GM21723 (cell line): Measurements from ENCODE around the gene COL4A1.

Experiments used
- ATAC-seq: cut with Tn5 transposase; IDR thresholded peaks from one replicate; pipeline ENCODE4 v1.9.1; 2021; ENCODE audit warnings: mild to moderate bottlenecking, moderate library complexity; ENCODE audit not compliant: unreplicated experiment

The COL4A1 gene

GRCh38 chr13:110242615-110243014, 64.3 kb downstream of the COL4A1 start:
- no peak for ATAC-seq

GRCh38 chr13:110240943-110241342, 66.0 kb downstream of the COL4A1 start:
- no peak for ATAC-seq

GRCh38 chr13:110240352-110240751, 66.6 kb downstream of the COL4A1 start:
- no peak for ATAC-seq

- no peak for ATAC-seq
Measured at GRCh38 chr13:110239280-110240125, 67.5 kb downstream of the COL4A1 start.

- ATAC-seq, result no peak
Measured at GRCh38 chr13:110238818-110239195, 68.2 kb downstream of the COL4A1 start.

GRCh38 chr13:110237875-110238817, 68.8 kb downstream of the COL4A1 start:
- ATAC-seq, result no peak

- ATAC-seq, result no peak
Measured at GRCh38 chr13:110236831-110237261, 70.1 kb downstream of the COL4A1 start.

- ATAC-seq, result no peak
Measured at GRCh38 chr13:110236431-110236830, 70.5 kb downstream of the COL4A1 start.

- no peak for ATAC-seq
Measured at GRCh38 chr13:110234532-110234931, 72.4 kb downstream of the COL4A1 start.

GRCh38 chr13:110233951-110234280, 73.0 kb downstream of the COL4A1 start:
- ATAC-seq, result no peak

- no peak for ATAC-seq
Measured at GRCh38 chr13:110233181-110233950, 73.6 kb downstream of the COL4A1 start.

- ATAC-seq, result no peak
Measured at GRCh38 chr13:110232756-110233155, 74.2 kb downstream of the COL4A1 start.

- no peak for ATAC-seq
Measured at GRCh38 chr13:110232142-110232541, 74.8 kb downstream of the COL4A1 start.

GRCh38 chr13:110231348-110232047, 75.5 kb downstream of the COL4A1 start:
- no peak for ATAC-seq

GRCh38 chr13:110230661-110231347, 76.2 kb downstream of the COL4A1 start:
- no peak for ATAC-seq

- ATAC-seq, result no peak
Measured at GRCh38 chr13:110229905-110230563, 76.9 kb downstream of the COL4A1 start.

- no peak for ATAC-seq
Measured at GRCh38 chr13:110228936-110229904, 77.7 kb downstream of the COL4A1 start.
